H1 (cell line): ENCODE results near the gene ASXL1. TPM values are rescaled to one million over a fixed set of nuclear protein-coding genes. Genes with fewer than 3 reads are reported as not detected.

Experiments
- CBX8 ChIP-seq: fragments of 300-800, 300-1000 bp; sonication (generic); IDR thresholded peaks from 2 replicates; pipeline ENCODE4 v1.7.1; 2016; ENCODE audit warnings: low read depth, low read length, borderline replicate concordance
- CTCF ChIP-seq, 3 experiments: IDR thresholded peaks; 1 replicate in 2 of 3; 2 replicates in 1 of 3; pipeline versions ENCODE4 v1.5.1 to v1.6.1; 2011; ENCODE audit warnings: low read length in 3 of 3, mild to moderate bottlenecking in 3 of 3, inconsistent platforms in 2 of 3, low read depth in 1 of 3, moderate library complexity in 1 of 3; ENCODE audit not compliant: insufficient read depth in 1 of 3; ENCODE audit errors: control extremely low read depth in 1 of 3
- SRF ChIP-seq: IDR thresholded peaks from 2 replicates; pipeline ENCODE4 v1.6.1; 2011; ENCODE audit warnings: mild to moderate bottlenecking, low read depth, low read length, moderate library complexity
- TAF7 ChIP-seq: optimal IDR thresholded peaks from 2 replicates; pipeline ENCODE3; 2011; ENCODE audit warnings: low read depth, mild to moderate bottlenecking, inconsistent platforms, low read length, moderate library complexity, borderline replicate concordance
- TBP ChIP-seq: IDR thresholded peaks from 2 replicates; pipeline ENCODE4 v1.6.1; 2011; ENCODE audit warnings: low read depth, low read length, improper control_type of control experiment
- polyA plus RNA-seq, 7 experiments: library from polyadenylated mRNA; depleted of rRNA in 3 of 7; stranded (reverse) in 5 of 7; unstranded in 2 of 7; fragments of >200 nt in 5 of 7; fragments of 200-250 nt in 2 of 7; gene quantifications; 1 replicate in 5 of 7; 2 replicates in 1 of 7; 4 replicates in 1 of 7; pipeline versions ENCODE4 v1.2.1 to v1.2.3, GENCODE V29; 2011 to 2013; ENCODE audit warnings: missing spikeins in 2 of 7, mixed read lengths in 2 of 7
- total RNA-seq: library from RNA; stranded (reverse); fragmentation: NEBNext Ultra II Directional; extraction: Animal tissue kit (Norgen Biotek cat#: 25700); gene quantifications from 2 replicates; pipeline ENCODE4 v1.2.1, GENCODE V29; 2021
- TF ChIP-seq, protein P1 (sequence below): IDR thresholded peaks from 2 replicates; pipeline ENCODE4 v1.6.1; 2012; ENCODE audit warnings: low read length, inconsistent platforms

Gene ASXL1
- total and polyA plus RNA-seq, 2 of the 8 experiments (the other 6 are each of a cell fraction or from before 2014, with no cell fraction given), result 10.6 to 26.5 TPM

- TF ChIP-seq CTCF (IDR thresholded peaks at IDR 0.05; ENCODE audit: control extremely low read depth in 1 of 3, insufficient read depth in 1 of 3, low read depth in 1 of 3, low read length in 3 of 3) (no peak), TBP (no peak), TAF7 (no peak), SRF (no peak), CBX8 (no peak)
- TF ChIP-seq, protein P1, sequence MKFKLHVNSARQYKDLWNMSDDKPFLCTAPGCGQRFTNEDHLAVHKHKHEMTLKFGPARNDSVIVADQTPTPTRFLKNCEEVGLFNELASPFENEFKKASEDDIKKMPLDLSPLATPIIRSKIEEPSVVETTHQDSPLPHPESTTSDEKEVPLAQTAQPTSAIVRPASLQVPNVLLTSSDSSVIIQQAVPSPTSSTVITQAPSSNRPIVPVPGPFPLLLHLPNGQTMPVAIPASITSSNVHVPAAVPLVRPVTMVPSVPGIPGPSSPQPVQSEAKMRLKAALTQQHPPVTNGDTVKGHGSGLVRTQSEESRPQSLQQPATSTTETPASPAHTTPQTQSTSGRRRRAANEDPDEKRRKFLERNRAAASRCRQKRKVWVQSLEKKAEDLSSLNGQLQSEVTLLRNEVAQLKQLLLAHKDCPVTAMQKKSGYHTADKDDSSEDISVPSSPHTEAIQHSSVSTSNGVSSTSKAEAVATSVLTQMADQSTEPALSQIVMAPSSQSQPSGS, result no peak
Measured at GRCh38 chr20:32457479-32457986, 99.4 kb downstream of the ASXL1 start (continued).
